Erythroblast (primary cell): ENCODE data around the gene AKT1S1.

Source experiments
- GATA1 ChIP-seq: IDR thresholded peaks from 2 replicates; pipeline ENCODE4 v1.6.1; 2011; ENCODE audit warnings: low read depth, mild to moderate bottlenecking, control low read depth, low read length, moderate library complexity
- POLR2A ChIP-seq: IDR thresholded peaks from 2 replicates; pipeline ENCODE4 v1.6.1; 2011; ENCODE audit warnings: mild to moderate bottlenecking, low read length

DNA sequence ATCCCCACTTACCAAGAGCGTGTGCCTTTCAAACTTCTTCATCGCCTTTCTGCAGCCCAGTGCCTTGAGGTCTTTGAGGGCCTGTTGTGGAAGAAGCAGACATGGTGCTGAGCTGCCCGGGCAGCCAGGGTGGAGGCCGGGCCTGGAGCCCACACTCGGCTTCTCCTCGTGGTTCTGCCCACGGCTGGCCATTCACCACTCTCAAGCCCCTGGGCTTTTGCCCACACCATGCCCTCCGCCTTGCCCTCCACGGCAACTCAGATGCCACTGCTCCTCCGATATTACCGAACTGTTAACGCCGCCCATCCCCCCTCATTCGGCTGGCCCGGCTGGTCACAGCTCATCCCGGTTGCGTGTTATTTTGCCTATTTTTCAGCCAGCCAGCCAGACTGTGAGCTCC is 14.2 kb upstream of the AKT1S1 start:
- TF ChIP-seq POLR2A (no peak), GATA1 (no peak)
